ENCODE results near the gene COP1.

Gene COP1

GRCh38 chr1:175963740-175964139 lies 243.3 kb downstream of the COP1 start:
- DNase-seq (ENCODE audit: low read depth in 2 of 2) = no peak

DNA sequence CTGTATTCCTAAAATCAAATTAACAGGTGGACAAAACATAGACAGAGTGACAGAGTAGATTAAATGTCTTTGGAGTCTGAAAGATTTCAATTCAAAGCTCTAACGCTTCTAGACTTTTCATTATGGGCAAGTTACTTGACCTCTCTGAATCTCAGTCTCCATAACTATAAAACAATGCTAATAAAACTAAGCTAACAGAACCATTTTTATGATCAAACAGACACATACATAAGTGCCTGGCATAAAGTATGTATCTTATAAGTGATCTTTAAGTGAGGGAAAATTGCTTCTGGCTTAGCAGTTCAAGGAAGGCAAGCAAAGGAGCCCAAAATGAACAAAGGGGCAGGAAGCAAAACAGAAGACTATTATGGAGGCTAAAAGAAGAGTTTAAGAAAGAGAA lies 246.9 kb downstream of the COP1 start:
- DNase-seq (ENCODE audit: low read depth in 2 of 2) = no peak

- no peak for DNase-seq (ENCODE audit: low read depth in 2 of 2)
Measured at GRCh38 chr1:175951627-175952026, 255.5 kb downstream of the COP1 start.

- no peak for DNase-seq (ENCODE audit: low read depth in 2 of 2)
Measured at GRCh38 chr1:175947771-175948170, 259.3 kb downstream of the COP1 start.

- DNase-seq (ENCODE audit: low read depth in 2 of 2) = no peak
Measured at GRCh38 chr1:175944591-175944990, 262.5 kb downstream of the COP1 start.

- no peak for DNase-seq (ENCODE audit: low read depth in 2 of 2)
Measured at GRCh38 chr1:175941164-175941563, 265.9 kb downstream of the COP1 start.

DNA sequence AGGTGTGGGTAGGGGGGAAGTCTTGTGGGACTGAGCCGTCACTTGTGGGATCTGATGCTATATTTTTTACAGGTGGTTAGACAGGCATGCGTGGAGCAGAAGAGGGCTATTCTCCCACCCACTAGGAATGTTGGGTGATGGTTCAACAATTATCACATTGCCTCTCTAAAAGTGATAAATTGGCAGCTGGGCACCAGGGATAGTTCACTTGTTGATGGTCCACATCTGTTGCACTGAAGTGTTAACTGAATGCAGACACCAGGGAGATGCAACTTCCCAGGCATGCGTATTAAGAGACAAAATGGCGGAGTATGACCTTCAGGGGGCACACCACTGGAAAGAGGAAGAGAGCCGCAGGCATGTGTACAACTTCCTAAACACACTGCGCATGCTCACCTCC lies 270.4 kb downstream of the COP1 start:
- no peak for DNase-seq (ENCODE audit: low read depth in 2 of 2)

GRCh38 chr1:175935566-175936115 lies 271.4 kb downstream of the COP1 start:
- no peak for DNase-seq (ENCODE audit: low read depth in 2 of 2)

GRCh38 chr1:175935166-175935565 lies 271.9 kb downstream of the COP1 start:
- DNase-seq (ENCODE audit: low read depth in 2 of 2) = no peak

GRCh38 chr1:175933801-175934200 lies 273.3 kb downstream of the COP1 start:
- no peak for DNase-seq (ENCODE audit: low read depth in 2 of 2)

- no peak for DNase-seq (ENCODE audit: low read depth in 2 of 2)
Measured at GRCh38 chr1:175927944-175928343, 279.1 kb downstream of the COP1 start.

DNA sequence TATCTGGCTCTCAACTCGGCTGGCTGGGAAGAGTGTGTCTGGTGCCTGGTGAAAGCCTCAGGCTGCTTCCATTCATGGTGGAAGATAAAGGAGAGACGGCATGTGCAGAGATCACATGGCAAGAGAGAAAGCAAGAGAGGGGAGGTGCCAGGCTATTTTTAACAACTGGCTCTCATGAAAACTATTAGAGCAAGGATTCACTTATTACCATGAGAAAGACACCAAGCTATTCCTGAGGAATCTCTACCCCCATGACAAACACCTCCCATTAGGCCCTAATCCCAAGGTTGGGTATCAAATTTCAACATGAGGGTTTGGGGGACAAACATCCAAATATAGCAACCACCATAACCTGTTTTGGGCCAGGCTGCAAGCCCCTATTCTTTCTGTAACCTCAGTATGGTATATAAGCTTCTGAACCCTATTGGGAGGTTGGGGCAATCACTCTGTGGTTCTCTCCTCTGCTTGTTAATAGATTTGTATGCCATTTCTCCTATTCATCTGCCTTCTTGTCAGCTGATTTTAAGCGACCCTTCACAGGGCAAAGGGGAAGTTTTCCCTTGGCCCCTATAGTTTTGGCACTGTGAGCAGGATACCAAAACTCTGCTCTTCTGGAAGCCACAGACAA lies 284.7 kb downstream of the COP1 start:
- DNase-seq (ENCODE audit: low read depth in 2 of 2) = no peak

GRCh38 chr1:175920381-175920780 lies 286.7 kb downstream of the COP1 start:
- no peak for DNase-seq (ENCODE audit: low read depth in 2 of 2)

DNA sequence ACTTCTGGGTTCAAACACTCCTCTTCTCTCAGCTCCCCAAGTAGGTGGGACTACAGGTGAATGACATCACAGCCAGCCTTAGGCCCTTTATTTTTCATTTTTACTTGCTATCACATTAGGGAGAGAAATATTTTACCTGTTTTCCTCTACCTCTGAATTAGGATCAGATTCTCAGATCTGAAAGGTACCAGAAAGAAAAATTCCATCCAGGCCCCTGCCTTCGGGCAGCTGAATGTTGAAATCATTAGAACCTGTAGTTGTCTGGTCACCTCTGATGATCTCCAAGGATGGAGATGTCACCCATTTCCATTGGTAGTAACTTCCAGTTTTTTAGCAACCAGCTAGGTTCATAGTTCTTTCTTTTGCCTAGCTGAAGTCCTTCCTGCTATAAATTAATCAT lies 288.1 kb downstream of the COP1 start:
- DNase-seq (ENCODE audit: low read depth in 2 of 2) = no peak

- DNase-seq (ENCODE audit: low read depth in 2 of 2) = no peak
Measured at GRCh38 chr1:175918364-175918801, 288.7 kb downstream of the COP1 start.

DNA sequence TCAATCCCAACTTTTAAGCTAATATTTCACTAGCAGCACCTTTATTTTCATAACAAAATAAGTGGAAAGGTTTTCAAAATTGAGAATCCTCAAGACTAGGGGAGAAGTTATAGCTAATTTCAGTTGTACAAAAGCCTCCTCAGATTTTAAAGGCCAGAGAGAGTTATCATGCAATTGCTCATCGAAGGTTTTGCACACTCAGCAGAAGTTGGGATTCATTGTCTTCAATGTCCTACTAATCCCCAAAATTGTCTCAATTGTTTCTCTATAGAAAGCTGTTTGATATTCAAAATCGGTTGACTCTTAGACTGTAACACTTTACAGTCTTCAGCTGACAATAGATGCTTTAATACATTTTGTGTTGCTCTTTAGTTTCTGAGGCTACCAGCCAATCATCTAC lies 293.0 kb downstream of the COP1 start:
- DNase-seq (ENCODE audit: low read depth in 2 of 2) = no peak

- no peak for DNase-seq (ENCODE audit: low read depth in 2 of 2)
Measured at GRCh38 chr1:175911138-175911537, 295.9 kb downstream of the COP1 start.

DNA sequence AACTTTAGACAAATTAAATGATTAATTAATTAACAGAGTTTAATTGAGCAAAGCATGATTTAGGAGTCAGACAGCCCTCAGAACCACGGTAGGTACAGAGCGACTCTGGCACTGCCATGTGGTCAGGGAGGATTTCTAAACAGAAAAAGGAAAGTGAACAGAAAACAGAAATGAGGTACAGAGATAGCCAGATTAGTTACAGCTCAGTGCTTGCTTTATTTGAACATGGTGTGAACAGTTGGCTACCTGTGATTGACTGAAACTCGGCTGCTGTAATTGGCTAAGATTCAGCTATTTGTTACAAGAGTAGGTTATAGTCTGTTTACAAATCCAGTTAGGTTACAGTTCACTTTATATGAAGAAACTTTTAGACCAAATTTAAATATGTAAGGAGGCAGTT lies 300.7 kb downstream of the COP1 start:
- no peak for DNase-seq (ENCODE audit: low read depth in 2 of 2)

GRCh38 chr1:175904808-175905207 lies 302.3 kb downstream of the COP1 start:
- no peak for DNase-seq (ENCODE audit: low read depth in 2 of 2)

- no peak for DNase-seq (ENCODE audit: low read depth in 2 of 2)
Measured at GRCh38 chr1:175902281-175902680, 304.8 kb downstream of the COP1 start.

DNA sequence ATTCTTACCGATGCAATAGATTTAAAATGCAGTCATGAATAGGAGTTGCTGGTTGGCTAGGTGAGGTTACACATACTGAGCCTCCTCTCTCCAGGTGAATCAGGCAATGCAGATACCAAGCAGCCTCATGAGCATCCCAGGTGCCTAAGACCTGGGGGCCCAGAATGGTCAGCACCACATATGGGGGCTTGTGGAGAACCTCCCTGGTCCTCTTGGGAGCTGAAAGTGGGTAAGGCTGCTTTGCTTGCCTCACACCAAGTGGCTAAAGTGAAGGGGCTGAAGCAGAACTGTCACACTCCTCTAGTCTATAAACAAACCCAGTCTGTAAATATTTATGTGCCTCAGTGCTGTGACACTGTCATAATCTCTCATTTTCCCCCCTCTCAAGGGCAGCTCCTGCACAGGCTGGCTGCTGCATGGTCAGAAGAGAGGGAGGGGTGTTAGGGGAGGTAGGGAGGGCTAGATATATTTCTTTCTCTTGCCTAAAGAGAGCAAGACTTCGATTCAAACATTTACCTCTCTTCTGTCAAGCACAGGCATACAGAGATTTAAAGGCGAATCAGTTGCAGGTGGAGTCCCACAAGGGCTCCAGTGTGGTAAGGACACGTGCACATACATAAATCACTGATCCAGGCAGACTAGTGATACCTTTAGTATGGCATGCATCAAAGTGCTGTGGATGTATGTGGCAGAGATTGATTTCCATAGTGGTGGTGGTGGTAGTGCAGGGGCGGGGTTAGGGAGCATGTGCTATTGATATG lies 305.8 kb downstream of the COP1 start:
- DNase-seq (ENCODE audit: low read depth in 2 of 2) = no peak

DNA sequence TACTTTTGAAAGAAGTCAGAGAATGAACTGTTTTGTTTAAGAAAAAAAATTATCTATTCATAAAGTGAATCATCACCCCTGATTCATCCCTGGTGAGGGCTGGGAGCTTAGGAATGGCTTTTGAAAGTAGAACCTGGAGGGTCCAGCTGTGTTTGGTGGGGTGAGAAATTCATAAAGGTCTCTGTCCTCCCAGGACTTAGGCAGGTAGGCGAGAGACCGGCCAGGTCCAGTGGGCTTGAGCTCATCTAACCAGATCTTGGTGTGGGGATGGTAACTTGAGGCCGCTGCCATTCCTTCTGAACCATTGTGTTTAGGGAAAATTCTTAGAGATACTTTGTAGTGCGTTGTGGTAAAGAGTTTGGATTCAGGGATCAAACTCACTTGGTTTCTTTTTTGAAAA lies 306.9 kb downstream of the COP1 start:
- no peak for DNase-seq (ENCODE audit: low read depth in 2 of 2)

GRCh38 chr1:175895966-175896365 lies 311.1 kb downstream of the COP1 start:
- no peak for DNase-seq (ENCODE audit: low read depth in 2 of 2)
